Suppressor macrophage treated with lipopolysaccharide for 4 hours (primary cell): ENCODE measurements around the gene FHL2.
"Not testable (repeated sequence)": the region's sequence is repeated elsewhere in the genome, so short reads cannot be mapped to it uniquely, and the experiment has no call there.

Experiments
- DNase-seq: peaks from one replicate; pipeline ENCODE4 v3.0.0-alpha.2; 2020

Gene FHL2, protein sequence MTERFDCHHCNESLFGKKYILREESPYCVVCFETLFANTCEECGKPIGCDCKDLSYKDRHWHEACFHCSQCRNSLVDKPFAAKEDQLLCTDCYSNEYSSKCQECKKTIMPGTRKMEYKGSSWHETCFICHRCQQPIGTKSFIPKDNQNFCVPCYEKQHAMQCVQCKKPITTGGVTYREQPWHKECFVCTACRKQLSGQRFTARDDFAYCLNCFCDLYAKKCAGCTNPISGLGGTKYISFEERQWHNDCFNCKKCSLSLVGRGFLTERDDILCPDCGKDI

DNA sequence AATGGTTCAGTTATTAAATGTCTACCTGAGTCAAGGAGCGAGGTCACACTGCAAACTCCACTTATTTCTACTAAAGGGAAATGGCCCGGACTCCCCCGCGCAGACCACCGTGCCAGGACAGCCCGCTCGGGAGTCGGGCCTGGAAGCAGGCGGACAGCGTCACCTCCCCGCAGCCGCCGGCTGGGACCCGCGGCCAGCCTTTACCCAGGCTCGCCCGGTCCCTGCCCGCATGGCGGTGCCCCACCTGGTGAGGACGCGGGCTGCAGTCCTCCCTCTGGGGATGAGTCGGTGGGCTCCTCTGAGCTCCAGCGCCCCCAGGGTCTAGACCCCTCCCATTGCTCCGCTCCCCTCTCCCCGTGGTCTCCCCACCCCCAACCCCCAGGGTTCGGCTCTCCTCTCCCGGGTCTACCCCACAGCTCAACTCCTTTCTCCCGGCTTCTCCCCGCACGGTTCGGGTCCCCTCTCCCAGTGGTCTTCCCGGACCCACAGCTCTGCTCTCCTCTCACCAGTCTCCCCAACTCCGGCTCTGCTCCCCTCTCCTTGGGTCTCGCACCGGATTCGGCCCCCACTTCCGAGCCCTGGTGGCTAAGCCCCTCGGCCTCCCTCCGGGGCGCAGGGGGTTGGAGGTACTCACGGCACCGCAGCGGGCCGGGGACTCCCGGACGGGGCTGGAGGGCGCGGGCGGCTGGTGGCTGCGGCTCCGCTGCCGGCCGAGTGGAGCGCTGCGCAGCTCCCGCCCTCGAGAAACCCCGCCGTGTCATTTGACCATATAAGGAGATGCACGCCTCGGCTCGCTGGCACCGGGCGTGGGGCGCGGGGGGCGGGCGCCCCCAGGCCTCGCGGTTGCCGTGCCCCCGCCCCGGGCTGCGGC, at the start of gene FHL2:
TSS of gene FHL2 (minus strand) at position 716 of the 871 bp plus-strand sequence. CDS start 12,535 bp downstream, outside the sequence.
- DNase-seq: peak; percentile 68

DNA sequence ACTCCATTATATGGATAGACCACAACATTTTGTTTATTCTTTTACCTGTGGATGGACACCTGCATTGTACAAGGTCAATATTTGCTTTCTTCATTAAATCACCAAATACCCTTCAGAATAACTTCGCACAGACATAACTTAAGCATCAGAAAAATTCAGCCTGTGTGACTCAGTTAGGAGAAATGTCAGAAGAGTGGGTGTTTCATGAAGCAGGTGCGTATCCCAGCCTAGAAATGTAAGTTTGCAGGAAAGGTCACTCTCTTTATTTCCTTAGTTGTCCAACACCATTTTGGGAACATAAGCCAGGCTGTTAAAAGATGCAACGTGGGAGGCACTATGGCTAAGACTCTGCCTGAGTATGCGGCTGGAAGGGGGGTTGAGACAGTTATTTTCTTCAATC, 48.6 kb upstream of the FHL2 start:
- DNase-seq: no peak

DNA sequence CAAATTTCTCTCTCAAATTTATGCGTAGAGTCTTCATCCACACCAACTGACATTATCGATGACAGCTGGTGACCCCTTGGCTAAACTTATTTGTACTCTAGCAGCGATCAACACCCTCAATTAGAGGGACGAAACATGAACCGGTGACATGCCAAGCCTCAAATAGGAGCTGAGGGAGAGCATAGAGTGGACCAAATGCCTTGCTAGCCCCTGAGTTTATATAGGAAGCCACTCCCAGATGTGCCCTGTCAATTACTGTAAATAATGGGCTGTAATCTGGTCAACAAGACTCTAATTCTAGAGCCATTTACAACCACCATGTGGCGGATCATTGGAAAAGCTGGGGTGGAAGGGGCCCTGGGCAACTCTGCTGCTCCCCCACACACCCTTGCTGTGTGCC, 47.6 kb upstream of the FHL2 start:
- no peak for DNase-seq

DNA sequence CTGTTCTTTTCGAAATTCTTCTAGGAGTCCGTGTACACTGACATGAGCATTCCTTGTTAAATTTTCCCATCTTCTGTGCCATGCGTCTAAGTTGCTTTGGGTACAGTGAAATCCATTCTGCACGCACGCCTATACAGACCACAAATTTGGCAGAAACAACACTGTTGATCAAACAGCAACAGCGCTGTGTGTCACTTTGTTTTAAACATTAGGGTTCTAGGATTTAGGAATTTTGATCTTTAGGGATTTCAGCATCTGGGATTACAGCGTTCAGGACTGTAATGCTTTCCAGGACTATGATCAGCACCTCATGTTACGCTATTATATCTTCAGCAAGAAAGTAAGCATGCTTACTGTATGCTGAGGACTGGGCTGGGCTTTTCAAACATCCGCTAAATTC, 47.1 kb upstream of the FHL2 start:
- no peak for DNase-seq

DNA sequence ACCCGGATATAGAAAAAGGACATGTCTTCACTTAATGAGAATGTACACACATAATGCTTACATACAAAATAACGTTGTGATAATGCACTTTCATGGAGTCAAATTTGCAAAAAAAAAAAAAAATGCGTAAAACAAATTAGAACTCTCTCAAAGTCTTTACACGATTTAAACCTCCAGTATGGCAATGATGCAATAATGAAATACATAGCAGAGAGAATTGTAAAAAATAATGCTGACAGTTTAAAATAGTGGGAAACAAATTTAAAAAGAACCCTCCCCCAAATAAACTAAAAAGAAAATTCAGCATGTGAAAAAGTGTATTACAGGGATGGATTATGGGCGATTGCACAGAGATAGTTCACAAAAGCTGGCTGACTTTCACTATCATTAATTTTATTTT, 46.6 kb upstream of the FHL2 start:
- DNase-seq: no peak

DNA sequence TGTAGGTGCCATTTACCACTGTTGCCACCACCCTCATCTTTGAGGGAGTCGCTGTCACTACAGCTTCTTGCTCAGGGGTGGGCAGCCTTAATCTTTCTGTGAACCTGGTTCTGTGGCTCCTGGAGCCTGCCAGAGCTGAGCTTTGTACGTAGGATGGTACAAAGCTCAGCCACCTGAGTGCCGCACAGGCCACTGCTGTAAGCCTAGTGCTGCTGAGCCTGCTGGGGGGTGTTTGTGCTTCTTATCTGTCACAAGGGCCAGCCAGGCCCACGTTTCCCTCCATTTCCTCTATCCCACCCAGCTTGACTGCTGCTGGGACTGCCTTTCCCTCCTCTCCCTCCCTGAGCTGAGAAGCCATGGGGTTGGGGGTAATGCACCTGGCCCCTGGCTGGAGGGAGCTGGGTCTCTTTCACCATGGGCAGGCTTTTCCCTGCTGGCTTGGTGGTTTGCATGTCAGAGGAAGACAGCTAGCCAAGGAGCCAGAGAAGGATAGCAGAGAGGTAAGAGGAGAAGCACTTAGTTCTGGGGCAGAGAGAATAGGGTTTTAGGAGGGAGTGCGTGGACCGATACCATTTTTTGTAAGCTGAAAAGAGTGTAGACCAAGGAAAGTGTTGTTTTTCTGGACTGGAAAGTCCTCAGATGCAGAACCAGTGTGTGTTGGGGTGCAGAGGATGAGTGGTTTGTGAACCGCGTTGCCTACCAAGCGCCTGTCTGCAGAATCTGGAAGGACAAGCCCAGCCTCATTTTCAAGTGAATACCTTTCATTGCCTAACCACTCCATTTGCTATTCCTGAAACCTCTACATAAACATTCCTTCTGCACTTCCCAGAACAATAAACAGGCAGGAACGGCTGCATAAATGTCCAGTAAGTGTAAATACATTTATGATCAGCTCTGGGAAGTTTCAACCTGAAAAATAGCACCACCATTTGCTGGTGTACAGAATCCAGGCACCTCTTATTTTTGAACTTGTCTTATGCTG, 45.1 kb upstream of the FHL2 start:
- no peak for DNase-seq

DNA sequence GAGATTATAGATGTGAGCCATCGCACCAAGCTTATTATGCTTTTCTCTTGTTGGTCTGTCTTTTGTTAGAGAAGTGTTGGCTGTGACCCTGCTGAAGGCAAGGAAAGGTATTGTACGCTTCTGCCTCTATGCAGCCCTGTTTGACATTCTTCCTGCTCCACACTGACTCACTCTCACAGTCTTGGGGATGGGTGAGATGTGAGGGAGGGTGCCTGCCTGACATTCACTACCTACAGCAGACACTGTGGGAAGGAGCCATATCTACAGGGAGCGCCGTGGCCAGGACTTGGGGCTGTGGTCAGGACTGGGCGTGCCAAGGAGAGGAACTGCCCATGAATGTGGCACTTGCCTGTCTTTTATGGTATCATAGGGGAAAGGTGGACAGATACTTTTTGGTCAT, 43.9 kb upstream of the FHL2 start:
- DNase-seq: no peak

- no peak for DNase-seq
Observed at GRCh38 chr2:105442056-105442455, 43.2 kb upstream of the FHL2 start.

DNA sequence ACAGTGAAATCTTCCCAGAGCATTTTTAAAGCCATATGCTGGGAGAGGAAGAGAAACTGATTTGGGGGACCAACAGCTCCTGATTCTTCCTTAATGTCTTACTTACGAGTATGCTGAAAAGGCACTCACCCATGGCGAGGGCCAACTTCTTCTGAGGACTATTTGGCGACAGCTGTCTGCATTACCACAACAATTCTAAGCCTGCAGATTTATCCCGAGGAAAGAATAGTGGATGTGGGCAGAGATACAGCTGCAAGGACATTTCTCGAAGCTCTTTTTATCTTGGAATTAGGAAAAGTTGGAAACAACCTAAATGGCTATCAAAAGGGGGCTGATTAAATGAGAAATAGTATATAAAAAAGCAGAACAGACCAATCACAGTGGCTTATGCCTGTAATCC, 40.3 kb upstream of the FHL2 start:
- DNase-seq: no peak

GRCh38 chr2:105438104-105438929, 39.5 kb upstream of the FHL2 start:
- DNase-seq: no peak

GRCh38 chr2:105437708-105438103, 38.9 kb upstream of the FHL2 start:
- DNase-seq: no peak

- DNase-seq: no peak
Observed at GRCh38 chr2:105432749-105433148, 33.9 kb upstream of the FHL2 start.

DNA sequence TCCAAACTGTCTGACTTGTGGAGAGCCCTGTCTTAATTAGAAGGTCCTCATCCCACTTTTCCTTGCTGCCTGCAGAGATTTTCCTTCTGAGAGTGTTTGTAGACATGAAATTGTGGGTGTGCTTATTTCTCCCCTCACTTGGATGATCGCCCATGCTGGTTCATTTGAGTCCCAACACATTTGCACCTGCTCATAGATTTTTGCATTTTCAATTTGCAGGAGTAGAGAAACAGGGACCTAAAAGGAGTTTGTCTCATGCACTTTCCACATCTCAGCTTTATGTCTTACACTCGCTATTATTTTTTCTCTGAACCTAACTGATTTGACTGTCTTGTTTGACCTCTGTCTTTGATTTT, 33.2 kb upstream of the FHL2 start:
- DNase-seq: no peak

DNA sequence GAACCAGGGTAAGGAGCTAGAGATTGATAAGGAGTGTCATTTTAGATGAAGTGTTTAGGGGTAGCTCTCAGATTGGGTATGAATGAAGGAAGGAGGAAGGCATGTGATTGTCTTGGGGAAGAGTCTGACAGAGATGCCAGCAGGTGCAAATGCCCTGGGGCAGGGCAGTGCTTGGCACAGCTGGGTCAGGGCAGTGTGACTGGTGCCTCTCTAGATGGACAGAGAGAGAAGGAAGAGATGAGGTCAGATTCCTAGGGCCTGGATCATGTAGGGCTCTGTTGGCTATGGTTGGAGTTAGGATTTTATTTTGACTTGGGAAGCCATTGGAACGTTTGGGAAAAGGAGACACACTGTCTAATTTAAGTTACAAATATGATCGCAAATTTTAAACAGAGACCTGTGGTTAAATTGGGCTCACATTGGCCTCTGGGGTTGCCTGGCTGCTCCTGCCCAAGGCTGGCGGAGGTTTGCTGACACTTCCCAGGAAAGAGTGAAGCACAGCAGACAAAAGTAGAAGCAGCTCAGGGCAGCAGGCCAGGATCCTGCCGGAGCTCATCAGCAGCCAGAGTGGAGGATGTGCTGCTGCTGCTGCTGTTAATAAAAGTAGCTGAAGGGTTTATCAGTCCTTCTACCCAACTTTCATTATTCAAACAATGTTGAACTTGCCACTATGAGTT, 32.7 kb upstream of the FHL2 start:
- DNase-seq: no peak

DNA sequence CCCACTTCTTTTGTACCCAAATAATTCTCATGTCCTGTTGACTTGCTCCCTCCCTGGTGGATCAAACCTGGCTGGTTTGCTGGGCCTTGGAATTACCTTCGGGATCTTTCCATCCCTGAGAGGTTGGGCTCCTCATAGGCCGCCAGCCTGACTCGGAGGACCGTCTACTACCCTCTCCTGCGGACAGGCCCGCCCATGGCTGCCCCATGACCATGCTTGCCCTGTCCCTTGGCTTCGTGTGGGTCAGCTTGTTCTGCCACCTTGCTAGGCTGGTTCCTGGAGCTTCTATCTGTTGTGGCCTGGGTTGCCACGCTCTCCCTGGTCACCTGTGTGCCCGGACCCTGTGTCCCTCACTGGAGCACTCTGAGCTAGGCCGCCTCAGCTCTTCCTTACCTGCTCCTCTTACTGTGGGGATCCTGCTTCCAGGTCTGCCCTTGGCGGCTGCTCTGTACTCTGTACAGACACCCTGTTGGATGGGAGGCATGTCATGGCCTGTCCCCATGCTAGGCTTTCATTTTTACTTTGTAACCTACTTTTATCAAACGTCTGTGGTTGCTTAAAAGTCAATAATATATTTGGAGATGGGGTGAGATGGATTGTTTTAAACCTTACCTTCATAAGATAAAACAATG, 29.7 kb upstream of the FHL2 start:
- no peak for DNase-seq

- DNase-seq: no peak
Observed at GRCh38 chr2:105427485-105427884, 28.6 kb upstream of the FHL2 start.

GRCh38 chr2:105426626-105427292, 27.9 kb upstream of the FHL2 start:
- DNase-seq: no peak

GRCh38 chr2:105425936-105426625, 27.2 kb upstream of the FHL2 start:
- DNase-seq: no peak

DNA sequence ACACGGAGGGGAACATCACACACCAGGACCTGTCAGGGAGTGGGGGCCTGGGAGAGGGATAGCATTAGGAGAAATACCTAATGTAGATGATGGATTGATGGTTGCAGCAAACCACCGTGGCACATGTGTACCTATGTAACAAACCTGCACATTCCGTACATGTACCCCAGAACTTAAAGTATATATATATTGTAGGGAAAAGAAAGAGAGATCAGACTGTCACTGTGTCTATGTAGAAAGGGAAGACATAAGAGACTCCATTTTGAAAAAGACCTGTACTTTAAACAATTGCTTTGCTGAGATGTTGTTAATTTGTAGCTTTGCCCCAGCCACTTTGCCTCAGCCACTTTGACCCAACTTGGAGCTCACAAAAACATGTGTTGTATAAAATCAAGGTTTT, 26.0 kb upstream of the FHL2 start:
- not testable (repeated sequence) for DNase-seq

DNA sequence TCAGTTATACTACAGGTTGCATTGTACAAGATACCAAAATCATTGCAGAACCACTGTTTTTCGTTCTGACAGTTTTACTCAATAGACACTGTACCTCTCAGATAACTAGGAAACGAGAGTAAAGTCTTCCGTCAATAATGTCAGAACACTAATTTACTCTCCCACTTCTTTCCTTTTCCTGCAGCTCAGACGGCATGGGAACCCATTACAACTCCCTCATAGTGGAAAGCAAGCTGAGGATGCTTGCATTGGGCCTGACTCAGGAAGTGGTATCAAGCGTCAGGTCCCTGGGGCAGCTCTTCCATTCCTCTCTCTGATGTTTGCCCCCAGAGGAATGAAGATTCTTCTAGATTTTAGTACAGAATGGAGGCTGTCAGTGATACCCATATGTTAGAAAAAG, 23.9 kb upstream of the FHL2 start:
- no peak for DNase-seq
